CD4-positive, alpha-beta T cell treated with Interleukin-6 at 100 ng/mL for 8 hours (primary cell): ENCODE results near the gene SVEP1.

ENCODE experiments used
- DNase-seq: peaks from one replicate; pipeline ENCODE4 v3.0.0-alpha.2; 2020; ENCODE audit warnings: mixed read lengths, low spot score

Gene SVEP1

GRCh38 chr9:110521206-110521605 is 58.3 kb downstream of the SVEP1 start:
- DNase-seq, result no peak

GRCh38 chr9:110520120-110520701 is 59.3 kb downstream of the SVEP1 start:
- no peak for DNase-seq

DNA sequence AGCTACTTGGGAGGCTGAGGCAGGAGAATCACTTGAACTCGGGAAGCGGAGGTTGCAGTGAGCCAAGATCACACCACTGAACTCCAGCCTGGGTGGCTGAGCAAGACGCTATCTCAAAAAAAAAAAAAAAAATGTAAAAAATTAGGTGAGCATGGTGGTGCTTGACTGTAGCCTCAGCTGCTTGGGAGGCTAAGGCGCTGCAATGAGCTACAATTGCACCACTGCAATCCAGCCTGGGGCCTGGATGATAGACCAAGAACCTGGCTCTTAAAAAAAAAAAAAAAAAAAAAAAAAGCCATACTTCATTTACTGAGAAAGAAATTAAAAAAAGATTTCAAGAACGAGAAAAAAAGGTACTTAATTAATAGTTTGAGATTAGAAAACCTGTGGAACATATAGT is 62.1 kb downstream of the SVEP1 start:
- DNase-seq, result no peak

DNA sequence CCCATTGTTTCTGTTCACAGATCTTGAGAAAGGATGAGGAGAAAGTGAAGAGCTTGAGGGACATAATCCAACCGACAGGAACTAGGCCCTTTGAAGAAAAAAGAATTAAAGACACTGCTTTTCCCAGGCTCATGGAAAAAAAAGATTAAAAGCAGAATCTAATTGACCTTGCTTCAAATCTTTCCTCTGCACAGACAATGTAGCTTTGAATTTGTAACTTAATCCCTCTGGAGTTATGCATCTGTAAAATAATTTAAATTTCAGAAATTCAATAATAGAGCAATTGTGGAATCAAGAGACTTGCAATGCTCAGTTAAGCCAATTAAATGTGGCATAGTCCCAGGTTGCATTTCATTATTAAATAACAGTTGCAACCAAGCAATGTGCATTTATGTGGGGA is 64.6 kb downstream of the SVEP1 start:
- no peak for DNase-seq

DNA sequence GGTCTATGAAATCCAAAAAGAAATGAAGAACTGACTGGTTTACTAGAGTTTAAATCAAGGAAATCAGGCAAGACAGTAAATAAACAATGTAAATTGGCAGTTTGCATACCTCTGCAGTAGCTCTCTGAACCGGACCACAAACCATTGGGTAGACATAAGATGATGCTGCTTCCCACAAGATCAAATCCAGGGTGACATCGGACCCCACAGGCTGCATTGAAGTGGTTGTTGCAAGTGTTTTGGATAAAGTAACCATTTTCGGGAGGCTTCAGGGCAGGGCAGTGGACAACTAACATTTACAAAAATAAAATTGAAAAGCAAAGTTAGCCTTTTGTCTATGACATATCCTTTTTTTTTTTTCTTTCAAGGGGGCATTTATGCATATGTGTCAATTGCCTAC is 66.7 kb downstream of the SVEP1 start:
- DNase-seq, result no peak

DNA sequence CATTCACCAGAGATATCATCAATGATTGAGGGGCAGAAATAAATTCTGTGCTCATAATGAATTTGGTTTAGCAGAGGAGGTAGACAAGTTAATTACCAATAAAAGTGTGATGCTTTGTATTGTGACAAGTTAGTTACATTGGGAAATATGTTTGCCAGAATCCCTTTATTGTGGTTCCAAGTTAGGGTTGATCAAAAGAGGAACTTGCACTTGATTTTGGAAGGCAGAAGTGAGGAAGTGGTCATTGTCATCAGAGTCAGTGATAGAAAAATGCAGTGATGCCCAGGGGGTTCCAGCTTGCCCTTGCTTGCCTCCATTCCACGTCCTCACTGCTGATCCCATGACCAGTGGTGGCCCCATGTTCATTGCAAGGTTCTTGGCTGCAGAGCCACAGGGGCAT is 69.7 kb downstream of the SVEP1 start:
- DNase-seq, result no peak

- no peak for DNase-seq
These were observed 76.7 kb downstream of the SVEP1 start for GRCh38 chr9:110502842-110503241.

- no peak for DNase-seq
These were observed 79.9 kb downstream of the SVEP1 start for GRCh38 chr9:110499608-110500007.

DNA sequence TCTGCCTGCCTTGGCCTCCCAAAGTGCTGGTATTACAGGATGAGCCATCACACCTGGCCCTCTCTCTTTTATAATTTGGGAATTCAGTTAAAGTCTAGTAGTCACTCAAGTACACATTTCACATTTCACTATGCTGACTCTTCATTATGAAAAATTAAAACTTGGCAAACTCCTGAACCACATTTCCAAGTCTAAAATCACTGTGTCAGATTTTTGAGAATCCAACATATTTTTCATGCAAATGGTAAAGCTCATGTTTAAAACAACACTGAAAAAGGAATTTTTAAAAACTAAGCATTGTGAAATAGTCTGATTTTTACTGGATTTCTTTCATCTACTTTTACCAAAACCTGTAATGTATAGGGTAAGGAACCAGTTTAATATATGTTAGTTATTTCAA is 92.3 kb downstream of the SVEP1 start:
- DNase-seq, result no peak

DNA sequence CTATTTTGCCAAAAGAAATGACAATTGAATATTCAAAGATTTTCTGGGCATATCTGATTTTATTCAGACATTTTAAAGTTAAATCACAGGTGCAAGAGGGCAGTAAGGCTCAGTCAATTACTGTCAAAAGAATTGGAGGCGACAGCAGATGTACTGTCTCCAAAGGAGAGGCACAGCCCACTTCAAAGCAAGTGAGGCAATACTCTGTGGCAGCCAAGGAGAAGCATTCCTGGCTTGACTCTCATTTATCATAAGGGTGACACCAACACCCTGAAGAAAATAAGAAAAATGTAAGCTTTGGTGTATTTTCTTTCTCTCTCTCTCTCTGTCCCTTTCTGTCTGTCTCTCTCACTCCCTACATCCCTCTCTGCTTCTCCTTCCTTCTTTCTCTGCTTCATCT is 93.3 kb downstream of the SVEP1 start:
- no peak for DNase-seq

- no peak for DNase-seq
These were observed 100.1 kb downstream of the SVEP1 start for GRCh38 chr9:110479481-110479880.

DNA sequence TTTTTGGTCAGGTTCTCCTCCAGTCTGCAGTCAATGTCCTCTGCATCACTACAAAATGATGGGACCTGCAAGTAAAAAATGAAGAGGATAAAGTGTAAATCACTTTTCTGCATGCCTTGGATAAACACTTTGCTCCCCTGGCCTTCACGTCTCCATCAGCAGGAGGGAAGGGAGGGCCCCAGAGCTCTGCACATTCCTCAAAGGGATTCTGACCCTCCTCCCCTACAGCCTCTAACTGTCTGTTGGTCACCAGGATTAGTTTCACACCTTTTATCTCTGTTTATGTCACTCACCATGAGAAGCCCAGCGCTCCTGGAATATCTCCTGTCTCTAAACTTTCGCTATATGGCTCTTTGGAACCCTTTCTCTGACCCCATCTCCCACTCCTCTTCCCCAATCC is 103.3 kb downstream of the SVEP1 start:
- no peak for DNase-seq

DNA sequence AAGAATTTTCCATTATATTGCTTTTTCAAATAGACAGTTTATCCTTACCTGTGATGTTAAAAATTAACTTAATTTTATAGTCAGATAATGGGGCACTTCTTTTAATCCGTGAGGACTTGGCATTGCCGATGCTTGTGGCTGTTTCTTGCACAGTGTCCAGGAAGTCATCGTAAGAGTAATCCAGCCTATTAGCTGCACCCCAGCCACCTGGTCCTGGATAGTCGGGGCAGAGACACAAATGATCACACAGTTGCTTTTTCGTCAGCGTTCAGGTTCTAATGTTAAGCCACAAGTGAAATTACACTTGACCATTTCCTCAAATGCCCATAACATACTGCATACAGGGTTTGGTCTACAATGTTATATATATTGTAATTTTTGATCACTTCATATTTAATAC is 107.4 kb downstream of the SVEP1 start:
- no peak for DNase-seq

DNA sequence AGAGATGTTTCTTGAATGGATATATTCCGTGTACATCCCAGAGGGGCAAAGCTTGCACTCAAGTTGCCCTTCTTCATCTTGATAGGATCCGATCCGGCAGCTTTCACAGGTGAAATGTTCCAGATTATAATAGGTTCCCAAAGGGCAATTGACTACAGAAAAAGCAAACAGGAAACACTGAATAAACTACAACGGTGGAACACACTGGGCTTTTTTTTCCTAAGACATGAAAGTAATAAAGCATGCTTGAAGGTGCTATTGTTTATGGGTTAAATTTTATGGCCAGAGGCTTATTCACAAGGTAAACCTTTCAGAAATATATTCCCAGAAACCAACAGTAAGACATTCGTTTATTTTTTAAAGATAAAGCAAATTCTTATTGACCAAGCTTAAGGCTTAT is 110.6 kb downstream of the SVEP1 start:
- DNase-seq, result no peak

GRCh38 chr9:110465190-110465589 is 114.4 kb downstream of the SVEP1 start:
- no peak for DNase-seq

GRCh38 chr9:110464321-110464720 is 115.2 kb downstream of the SVEP1 start:
- no peak for DNase-seq

- no peak for DNase-seq
These were observed 116.0 kb downstream of the SVEP1 start for GRCh38 chr9:110463499-110463898.

GRCh38 chr9:110457245-110457644 is 122.3 kb downstream of the SVEP1 start:
- DNase-seq, result no peak

DNA sequence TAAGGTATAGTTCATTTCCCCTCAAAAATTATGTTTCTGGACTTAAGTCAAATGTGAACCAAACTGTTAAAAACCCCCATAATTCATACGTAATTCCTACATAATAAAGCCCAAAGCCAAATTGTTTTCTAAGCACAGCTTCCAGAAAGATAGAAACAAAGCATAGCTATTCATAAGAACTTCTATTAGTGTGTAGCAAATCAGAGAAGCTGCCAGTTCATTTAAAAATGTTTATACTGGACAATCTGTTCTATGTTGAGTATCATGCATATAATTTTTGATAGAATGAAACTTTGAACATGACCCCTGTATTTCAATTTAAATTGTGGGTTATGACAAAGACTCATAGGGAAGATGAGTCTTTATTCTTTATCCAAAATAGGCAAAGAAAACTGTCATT is 122.9 kb downstream of the SVEP1 start:
- no peak for DNase-seq

DNA sequence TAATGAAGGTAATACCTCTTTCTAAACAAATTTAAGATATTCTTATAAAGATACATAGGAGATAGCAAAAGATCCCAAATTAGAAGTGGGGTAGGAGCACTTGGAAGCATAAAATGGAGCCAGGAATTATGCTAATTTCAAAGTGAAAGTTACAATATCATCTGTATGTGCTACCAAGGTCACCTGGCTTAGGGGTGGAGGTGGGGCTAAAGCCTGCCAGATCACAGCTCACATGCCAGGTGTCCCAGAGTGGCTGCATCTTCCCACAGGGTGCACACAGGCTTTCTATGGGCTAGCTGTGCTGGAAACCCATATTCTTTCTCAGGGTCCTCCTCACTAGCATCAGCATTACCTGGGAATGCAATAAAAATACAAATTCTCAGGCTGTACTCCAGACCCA is 123.7 kb downstream of the SVEP1 start:
- DNase-seq, result no peak

DNA sequence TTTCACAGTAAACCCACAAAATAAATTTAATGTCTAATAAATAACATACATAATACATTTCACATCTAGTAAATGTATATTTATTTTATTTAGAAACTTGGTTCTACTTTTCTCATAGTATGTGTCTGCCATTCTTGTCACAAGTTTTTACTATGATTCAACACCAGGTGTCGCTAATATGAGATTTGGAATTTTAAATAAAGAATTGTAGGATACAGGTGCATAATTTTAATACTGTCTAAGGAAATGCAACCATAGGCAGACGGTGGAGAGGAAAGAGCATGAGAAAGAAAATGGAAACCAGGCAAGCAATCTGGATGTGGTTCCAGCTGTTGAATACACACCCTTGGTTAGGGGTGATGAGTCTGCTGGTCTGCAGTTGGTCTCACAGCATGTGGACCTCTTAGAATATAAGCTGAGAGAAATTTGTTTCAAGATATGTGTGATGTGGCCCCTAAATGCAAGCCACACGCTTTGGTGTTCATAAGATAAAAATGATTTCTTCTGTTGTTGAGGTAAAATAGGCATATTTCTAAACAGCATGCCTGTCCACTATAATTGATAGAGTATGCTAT is 127.2 kb downstream of the SVEP1 start:
- no peak for DNase-seq

GRCh38 chr9:110451726-110452125 is 127.8 kb downstream of the SVEP1 start:
- DNase-seq, result no peak

DNA sequence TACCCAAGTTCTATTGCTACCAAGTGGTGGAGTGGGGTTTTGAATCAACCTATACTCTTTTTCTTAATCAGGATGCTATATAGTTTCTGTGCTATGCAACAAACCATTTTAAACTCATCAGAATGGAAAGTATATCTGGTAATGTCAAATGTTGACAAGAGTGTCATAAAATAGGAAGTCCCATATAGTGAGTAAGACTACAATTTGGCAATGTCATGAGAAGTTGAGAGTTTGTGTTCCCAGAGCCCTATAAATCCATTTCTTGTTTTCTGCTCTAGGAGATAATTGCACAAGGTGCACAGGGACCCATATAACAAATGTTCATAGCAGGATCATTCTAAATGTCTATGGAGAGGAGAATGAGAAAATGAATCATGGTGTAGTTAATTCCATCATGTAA is 132.1 kb downstream of the SVEP1 start:
- DNase-seq, result no peak

GRCh38 chr9:110446171-110446570 is 133.4 kb downstream of the SVEP1 start:
- no peak for DNase-seq

DNA sequence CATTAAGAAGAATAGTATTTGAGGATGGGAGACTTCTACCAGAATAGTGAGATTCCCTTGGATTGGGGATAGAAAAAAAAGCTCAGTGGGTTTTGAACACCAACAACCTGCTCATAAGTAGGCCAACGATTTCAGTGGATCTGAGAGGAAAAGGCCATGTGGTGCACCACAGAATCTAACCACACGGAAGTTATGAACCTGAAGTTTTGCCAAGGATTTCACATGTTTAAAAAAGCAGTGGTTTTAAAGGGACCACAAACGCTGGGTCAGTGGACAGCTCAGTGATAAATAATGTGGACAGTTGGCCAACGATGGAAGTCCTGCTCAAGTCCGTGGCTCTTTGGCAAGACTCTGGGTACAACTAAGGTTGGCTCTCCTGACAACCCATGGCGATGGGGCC is 134.6 kb downstream of the SVEP1 start:
- DNase-seq, result no peak
